ENCODE data around the gene FCHSD2. TPM values are rescaled to one million over a fixed set of nuclear protein-coding genes. Genes with fewer than 3 reads are reported as not detected.

FCHSD2 gene
- total and polyA plus RNA-seq, 8 donors = 5.5 to 22.5 (median 10.4) TPM

- TF ChIP-seq CTCF (IDR thresholded peaks at IDR 0.05) = no peak
- DNase-seq (no peak), ATAC-seq (no peak), FAIRE-seq (no peak)
- Histone ChIP-seq H3K27ac (no peak overlapping the region), H3K27me3 (no peaks in the 10 kb centered on the region), H3K9me3 (no peaks in the 10 kb centered on the region), H3K4me1 (no peaks in the 10 kb centered on the region), H3K36me3 (no peaks in the 10 kb centered on the region), H3K4me3 (no peak overlapping the region)
- intact Hi-C loops (cut with DNase I) = no loop called here
- 89 to 97% methylated on average over 2 of the region's 2 CpGs for WGBS, 2 donors
These were observed 183.3 kb downstream of the FCHSD2 start for GRCh38 chr11:72958791-72959190.

- no peaks in the 10 kb centered on the region for H3K27me3 ChIP-seq
- H3K9me3 ChIP-seq = no peaks in the 10 kb centered on the region
- H3K27ac ChIP-seq = no peak overlapping the region
- TF ChIP-seq CTCF (IDR thresholded peaks at IDR 0.05) = no peak
- WGBS, 2 donors = 75 to 94% methylated on average over 1 of the region's 1 CpG
- intact Hi-C loops (cut with DNase I) = no loop called here
- no peaks in the 10 kb centered on the region for H3K4me1 ChIP-seq
- ATAC-seq = no peak
- H3K36me3 ChIP-seq = no peaks in the 10 kb centered on the region
- no peak overlapping the region for H3K4me3 ChIP-seq
- no peak for DNase-seq
- no peak for FAIRE-seq
These were observed 186.7 kb downstream of the FCHSD2 start for GRCh38 chr11:72955466-72955865.

GRCh38 chr11:72954860-72955259 is 187.3 kb downstream of the FCHSD2 start:
- no peak for FAIRE-seq
- WGBS, 2 donors = 75 to 80% methylated on average over 3 of the region's 3 CpGs
- intact Hi-C loops (cut with DNase I) = no loop called here

GRCh38 chr11:72953637-72954036 is 188.5 kb downstream of the FCHSD2 start:
- no peak for FAIRE-seq
- no peak for ATAC-seq
- Histone ChIP-seq H3K27ac (no peak overlapping the region), H3K4me1 (no peaks in the 10 kb centered on the region), H3K9me3 (no peaks in the 10 kb centered on the region), H3K36me3 (no peaks in the 10 kb centered on the region), H3K4me3 (no peak overlapping the region), H3K27me3 (no peaks in the 10 kb centered on the region)
- DNase-seq = no peak
- TF ChIP-seq CTCF (IDR thresholded peaks at IDR 0.05) = no peak
- intact Hi-C loops (cut with DNase I) = no loop called here
- WGBS, 2 donors = 98 to 100% methylated on average over 2 of the region's 2 CpGs

More at GRCh38 chr11:72954860-72955259, 187.3 kb downstream of the FCHSD2 start:
- Histone ChIP-seq H3K36me3 (no peaks in the 10 kb centered on the region), H3K9me3 (no peaks in the 10 kb centered on the region), H3K4me1 (no peaks in the 10 kb centered on the region), H3K27me3 (no peaks in the 10 kb centered on the region), H3K27ac (no peak overlapping the region), H3K4me3 (no peak overlapping the region)
- TF ChIP-seq CTCF (IDR thresholded peaks at IDR 0.05) = no peak
- ATAC-seq (peak in 1 of 4 donors; percentile 40), DNase-seq (no peak)

- ATAC-seq = no peak
- TF ChIP-seq CTCF (IDR thresholded peaks at IDR 0.05) = no peak
- Histone ChIP-seq H3K27ac (no peak overlapping the region), H3K27me3 (no peaks in the 10 kb centered on the region), H3K4me3 (no peak overlapping the region), H3K4me1 (no peaks in the 10 kb centered on the region), H3K9me3 (no peaks in the 10 kb centered on the region), H3K36me3 (no peaks in the 10 kb centered on the region)
- intact Hi-C loops (cut with DNase I) = no loop called here
- FAIRE-seq = no peak
- DNase-seq = no peak
These were observed 190.2 kb downstream of the FCHSD2 start for GRCh38 chr11:72951888-72952287.
